Neural crest cell (in vitro differentiated cells): ENCODE data around the gene OSBPL3. TPM values are rescaled to one million over a fixed set of nuclear protein-coding genes. Genes with fewer than 3 reads are reported as not detected.

Experiments
- DNase-seq: peaks from one replicate; pipeline ENCODE4 v3.0.0; 2021; ENCODE audit warnings: low read depth, mixed read lengths, low spot score
- H3K27ac Mint-ChIP-seq: one replicate; pipeline ENCODE4 v1.8.0; 2021; ENCODE audit warnings: mild to moderate bottlenecking, mixed read lengths; ENCODE audit not compliant: unreplicated experiment
- H3K27me3 Mint-ChIP-seq: 2 replicates; pipeline ENCODE4 v1.8.0; 2021; ENCODE audit warnings: low read depth, mild to moderate bottlenecking, mixed read lengths
- H3K36me3 Mint-ChIP-seq: 2 replicates; pipeline ENCODE4 v1.8.0; 2021; ENCODE audit warnings: low read depth, mild to moderate bottlenecking, mixed read lengths
- H3K4me1 Mint-ChIP-seq: 2 replicates; pipeline ENCODE4 v1.8.0; 2021; ENCODE audit warnings: mixed read lengths
- H3K4me3 Mint-ChIP-seq: one replicate; pipeline ENCODE4 v1.8.0; 2021; ENCODE audit warnings: mild to moderate bottlenecking, mixed read lengths
- H3K9me3 Mint-ChIP-seq: 2 replicates; pipeline ENCODE4 v1.8.0; 2021; ENCODE audit warnings: mixed read lengths
- total RNA-seq: library from RNA; stranded (reverse); gene quantifications from 2 replicates; pipeline ENCODE4 v1.2.1, GENCODE V29; 2021
- TF ChIP-seq, protein P1 (sequence below): fragments of 200-600 bp; sonication (generic); conservative IDR thresholded peaks from 2 replicates; pipeline ENCODE4 v1.5.0; 2021; ENCODE audit warnings: antibody characterized with exemption, mild to moderate bottlenecking

OSBPL3 gene
- total RNA-seq, 1 donor from 2014 or later, result 11.8 TPM

DNA sequence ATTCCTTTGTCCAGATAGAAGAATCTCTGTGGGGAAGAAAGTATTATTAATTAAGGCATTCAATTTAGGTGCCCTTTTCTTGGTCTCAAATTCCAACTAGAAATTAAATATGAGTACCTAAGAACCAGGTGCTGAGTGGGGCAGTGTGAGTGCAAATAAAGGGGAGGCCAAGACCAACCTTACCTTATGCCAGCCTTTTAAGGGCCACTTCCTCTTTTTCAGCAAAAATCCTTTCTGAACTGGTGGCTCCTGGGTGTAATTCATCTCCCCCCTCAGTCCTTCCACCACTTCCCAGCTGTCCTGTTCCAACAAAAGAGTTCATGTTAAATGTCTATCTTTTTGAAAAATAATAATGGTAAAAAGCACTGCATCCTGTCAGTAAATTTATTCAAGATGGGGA, 108.2 kb downstream of the OSBPL3 start:
- no peak for DNase-seq
- TF ChIP-seq, protein P1, sequence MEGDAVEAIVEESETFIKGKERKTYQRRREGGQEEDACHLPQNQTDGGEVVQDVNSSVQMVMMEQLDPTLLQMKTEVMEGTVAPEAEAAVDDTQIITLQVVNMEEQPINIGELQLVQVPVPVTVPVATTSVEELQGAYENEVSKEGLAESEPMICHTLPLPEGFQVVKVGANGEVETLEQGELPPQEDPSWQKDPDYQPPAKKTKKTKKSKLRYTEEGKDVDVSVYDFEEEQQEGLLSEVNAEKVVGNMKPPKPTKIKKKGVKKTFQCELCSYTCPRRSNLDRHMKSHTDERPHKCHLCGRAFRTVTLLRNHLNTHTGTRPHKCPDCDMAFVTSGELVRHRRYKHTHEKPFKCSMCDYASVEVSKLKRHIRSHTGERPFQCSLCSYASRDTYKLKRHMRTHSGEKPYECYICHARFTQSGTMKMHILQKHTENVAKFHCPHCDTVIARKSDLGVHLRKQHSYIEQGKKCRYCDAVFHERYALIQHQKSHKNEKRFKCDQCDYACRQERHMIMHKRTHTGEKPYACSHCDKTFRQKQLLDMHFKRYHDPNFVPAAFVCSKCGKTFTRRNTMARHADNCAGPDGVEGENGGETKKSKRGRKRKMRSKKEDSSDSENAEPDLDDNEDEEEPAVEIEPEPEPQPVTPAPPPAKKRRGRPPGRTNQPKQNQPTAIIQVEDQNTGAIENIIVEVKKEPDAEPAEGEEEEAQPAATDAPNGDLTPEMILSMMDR, result no peak
- Mint-ChIP-seq H3K4me3 (no peak overlapping the region), H3K36me3 (peaks cover 3% of the 10 kb centered on the region), H3K4me1 (no peaks in the 10 kb centered on the region), H3K27ac (no peak overlapping the region), H3K27me3 (no peaks in the 10 kb centered on the region), H3K9me3 (no peaks in the 10 kb centered on the region)

DNA sequence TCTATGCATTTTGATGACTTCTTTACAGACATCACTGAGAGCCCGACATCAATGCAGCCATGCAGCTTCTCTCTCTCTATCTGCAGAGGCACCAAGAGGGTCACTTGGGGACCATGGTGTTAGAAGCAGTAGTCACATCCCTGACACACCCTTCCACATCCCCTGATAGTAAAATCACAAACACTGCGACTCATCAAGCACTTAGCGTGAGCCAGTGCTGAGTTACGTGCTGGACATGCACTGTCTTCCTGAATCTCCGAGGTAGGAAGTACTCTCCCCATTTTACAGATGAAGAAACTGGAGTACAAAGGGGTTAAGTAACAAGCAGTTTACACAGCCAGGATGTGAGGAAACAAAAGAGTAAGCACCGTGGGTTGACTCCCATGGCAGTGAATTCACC, 109.2 kb downstream of the OSBPL3 start:
- Mint-ChIP-seq H3K27me3 (no peaks in the 10 kb centered on the region), H3K4me3 (no peak overlapping the region), H3K4me1 (no peaks in the 10 kb centered on the region), H3K27ac (no peak overlapping the region), H3K36me3 (peaks cover 3% of the 10 kb centered on the region), H3K9me3 (no peaks in the 10 kb centered on the region)
- TF ChIP-seq, protein P1, result no peak
- DNase-seq, result no peak

DNA sequence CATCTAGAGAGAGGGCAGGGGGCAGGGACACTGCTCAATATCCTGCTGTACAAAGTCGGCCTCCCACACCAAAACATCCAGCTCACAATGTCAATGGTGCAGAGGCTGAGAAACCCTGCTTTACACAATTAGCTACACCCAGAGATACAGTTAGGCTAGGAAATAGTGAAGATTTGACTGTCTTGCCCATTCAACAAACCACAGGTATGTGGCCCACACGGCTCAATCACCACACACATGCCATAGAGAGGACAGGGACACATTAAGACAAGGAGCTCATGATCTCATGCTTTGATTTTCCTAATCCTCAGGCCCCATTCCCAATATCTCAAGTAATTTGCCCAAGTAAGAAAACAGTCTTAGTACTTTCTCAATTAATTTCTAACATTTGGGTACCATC, 110.4 kb downstream of the OSBPL3 start:
- no peaks in the 10 kb centered on the region for H3K9me3 Mint-ChIP-seq
- TF ChIP-seq, protein P1, result no peak
- no peaks in the 10 kb centered on the region for H3K27me3 Mint-ChIP-seq
- no peak overlapping the region for H3K4me3 Mint-ChIP-seq
- peaks cover 7% of the 10 kb centered on the region for H3K36me3 Mint-ChIP-seq
- H3K27ac Mint-ChIP-seq, result no peak overlapping the region
- H3K4me1 Mint-ChIP-seq, result no peaks in the 10 kb centered on the region
- no peak for DNase-seq

DNA sequence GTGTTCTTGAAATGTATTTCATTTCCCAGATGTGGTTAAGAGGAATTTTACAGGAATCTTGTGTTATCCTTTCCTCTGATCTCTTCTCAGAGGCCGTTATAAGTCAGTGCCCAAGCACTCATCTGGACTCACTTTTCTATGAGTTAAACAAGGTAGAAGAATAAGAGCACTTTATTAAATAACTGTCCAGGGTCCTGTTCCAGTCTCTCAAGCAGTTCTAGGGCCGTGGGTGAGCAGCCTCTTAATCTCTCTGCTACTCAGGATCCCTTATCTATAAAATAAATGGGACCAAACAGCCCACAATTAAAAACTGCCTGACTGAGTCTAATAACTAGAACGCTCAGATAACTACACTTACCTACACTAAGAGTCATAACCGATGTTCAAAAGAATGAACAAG, 111.2 kb downstream of the OSBPL3 start:
- no peak for DNase-seq
- no peaks in the 10 kb centered on the region for H3K27me3 Mint-ChIP-seq
- no peak overlapping the region for H3K27ac Mint-ChIP-seq
- peaks cover 7% of the 10 kb centered on the region for H3K36me3 Mint-ChIP-seq
- TF ChIP-seq, protein P1, result no peak
- H3K9me3 Mint-ChIP-seq, result no peaks in the 10 kb centered on the region
- no peak overlapping the region for H3K4me3 Mint-ChIP-seq
- no peaks in the 10 kb centered on the region for H3K4me1 Mint-ChIP-seq

DNA sequence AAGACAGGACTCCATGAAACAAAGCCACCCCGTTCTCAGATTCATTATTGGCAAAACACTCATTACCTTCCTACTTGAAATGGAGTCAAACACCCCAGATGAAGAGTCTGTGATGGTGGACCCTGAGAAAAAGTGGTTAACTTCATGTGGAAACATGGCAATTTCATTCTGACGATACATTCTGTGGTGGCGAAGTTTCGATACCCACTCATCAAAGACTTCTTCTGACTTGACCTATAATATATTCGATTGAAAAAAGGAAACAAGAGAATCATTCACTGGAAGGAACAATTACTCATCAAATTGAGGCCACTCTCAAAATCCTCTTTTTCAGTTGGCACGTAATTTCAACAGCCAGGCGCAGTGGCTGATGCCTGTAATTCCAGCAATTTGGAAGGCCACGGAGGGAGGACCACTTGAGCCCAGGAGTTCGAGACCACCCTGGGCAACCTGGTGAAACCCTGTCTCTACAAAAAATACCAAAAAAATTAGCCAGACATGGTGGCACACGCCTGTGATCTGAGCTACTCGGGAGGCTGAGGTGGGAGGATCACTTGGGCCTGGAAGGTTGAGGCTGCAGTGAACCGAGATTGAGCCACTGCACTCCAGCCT, 113.9 kb downstream of the OSBPL3 start:
- H3K36me3 Mint-ChIP-seq, result peaks cover 10% of the 10 kb centered on the region
- H3K9me3 Mint-ChIP-seq, result peaks cover 2% of the 10 kb centered on the region
- no peak overlapping the region for H3K4me3 Mint-ChIP-seq
- TF ChIP-seq, protein P1, result no peak
- no peaks in the 10 kb centered on the region for H3K4me1 Mint-ChIP-seq
- H3K27ac Mint-ChIP-seq, result no peak overlapping the region
- DNase-seq, result no peak
- no peaks in the 10 kb centered on the region for H3K27me3 Mint-ChIP-seq
